ENCODE results near the gene BAX. TPM values are rescaled to one million over a fixed set of nuclear protein-coding genes. Genes with fewer than 3 reads are reported as not detected.

BAX gene
- polyA plus RNA-seq, 1 donor (not counting 4 experiments of a cell fraction or from before 2014, with no cell fraction given) = 113 TPM

- peak; percentile 29 for FAIRE-seq
- peak within 1 kb of the TSS; percentile 86 for H3K9ac ChIP-seq (ENCODE audit: control insufficient read depth, extremely low read depth, insufficient read depth, low read length)
- H3K9me3 ChIP-seq (ENCODE audit: control insufficient read depth, low read depth, low read length) = no peaks in the 10 kb centered on the region
- dilution Hi-C loops (cut with MboI; ENCODE audit: extremely low pct_ligation_motif_present, low sequenced_read_pairs) = no loop called here
- peak within 1 kb of the TSS; percentile 98 for H3K4me2 ChIP-seq (ENCODE audit: control insufficient read depth, extremely low read depth, insufficient read depth, low read depth, low read length)
- peaks cover 7% of the 10 kb centered on the region for H3K79me2 ChIP-seq (ENCODE audit: control insufficient read depth, insufficient read depth, low read length)
- peak within 1 kb of the TSS; percentile 48 to 91 (median 88) for H3K4me3 ChIP-seq (ENCODE audit: control insufficient read depth in 2 of 3, extremely low read depth in 1 of 3, insufficient read depth in 2 of 3, low read depth in 1 of 3, low read length in 3 of 3)
- H3K27ac ChIP-seq (ENCODE audit: control insufficient read depth, insufficient read depth, low read length) = peak within 1 kb of the TSS; percentile 79
- H3K27me3 ChIP-seq (ENCODE audit: control insufficient read depth, extremely low read depth, insufficient read depth, low read length) = no peaks in the 10 kb centered on the region
- peaks cover 32% of the 10 kb centered on the region for H3K4me1 ChIP-seq (ENCODE audit: control insufficient read depth, extremely low read depth, insufficient read depth, low read length)
- DNase-seq (ENCODE audit: low read depth, low spot score) = no peak
- peaks cover 6% of the 10 kb centered on the region for H4K20me1 ChIP-seq (ENCODE audit: control insufficient read depth, extremely low read depth, insufficient read depth, low read length)
- H2AFZ ChIP-seq (ENCODE audit: control insufficient read depth, low read length) = peak within 1 kb of the TSS; percentile 15
- H3K9me1 ChIP-seq (ENCODE audit: control insufficient read depth, extremely low read depth, insufficient read depth, low read length) = peaks cover 4% of the 10 kb centered on the region
- peaks cover 11 to 20% of the 10 kb centered on the region in 2 experiments for H3K36me3 ChIP-seq (ENCODE audit: control insufficient read depth in 2 of 2, extremely low read depth in 1 of 2, insufficient read depth in 2 of 2, low read length in 2 of 2)
- TF ChIP-seq CTCF (optimal IDR thresholded peaks at IDR 0.05 in 1 of 3, IDR thresholded peaks at IDR 0.05 in 1 of 3, conservative IDR thresholded peaks at IDR 0.05 in 1 of 3; ENCODE audit: extremely low read depth in 1 of 3, insufficient read depth in 2 of 3, low read length in 3 of 3) (no peak), EZH2 (IDR thresholded peaks at IDR 0.05; ENCODE audit: low read length) (no peak)
Measured at GRCh38 chr19:48965040-48965805, 10.5 kb downstream of the BAX start, which contains the start of gene FTL. FTL (plus strand) TSS chr19:48965309; CDS start chr19:48965508, 199 bp downstream.

GRCh38 chr19:48965806-48966540 is 11.3 kb downstream of the BAX start:
- peak overlapping the region; percentile 98 for H3K4me2 ChIP-seq (ENCODE audit: control insufficient read depth, extremely low read depth, insufficient read depth, low read depth, low read length)
- H3K27ac ChIP-seq (ENCODE audit: control insufficient read depth, insufficient read depth, low read length) = peak overlapping the region; percentile 76
- dilution Hi-C loops (cut with MboI; ENCODE audit: extremely low pct_ligation_motif_present, low sequenced_read_pairs) = no loop called here
- H3K4me1 ChIP-seq (ENCODE audit: control insufficient read depth, extremely low read depth, insufficient read depth, low read length) = peaks cover 32% of the 10 kb centered on the region
- peak overlapping the region; percentile 86 for H3K9ac ChIP-seq (ENCODE audit: control insufficient read depth, extremely low read depth, insufficient read depth, low read length)
- peaks cover 6% of the 10 kb centered on the region for H4K20me1 ChIP-seq (ENCODE audit: control insufficient read depth, extremely low read depth, insufficient read depth, low read length)
- no peaks in the 10 kb centered on the region for H3K9me3 ChIP-seq (ENCODE audit: control insufficient read depth, low read depth, low read length)
- peak overlapping the region; percentile 48 to 91 (median 88) for H3K4me3 ChIP-seq (ENCODE audit: control insufficient read depth in 2 of 3, extremely low read depth in 1 of 3, insufficient read depth in 2 of 3, low read depth in 1 of 3, low read length in 3 of 3)
- H3K79me2 ChIP-seq (ENCODE audit: control insufficient read depth, insufficient read depth, low read length) = peaks cover 7% of the 10 kb centered on the region
- H2AFZ ChIP-seq (ENCODE audit: control insufficient read depth, low read length) = peak overlapping the region; percentile 15
- TF ChIP-seq EZH2 (IDR thresholded peaks at IDR 0.05; ENCODE audit: low read length) (no peak), CTCF (optimal IDR thresholded peaks at IDR 0.05 in 1 of 3, IDR thresholded peaks at IDR 0.05 in 1 of 3, conservative IDR thresholded peaks at IDR 0.05 in 1 of 3; ENCODE audit: extremely low read depth in 1 of 3, insufficient read depth in 2 of 3, low read length in 3 of 3) (no peak)
- peaks cover 4% of the 10 kb centered on the region for H3K9me1 ChIP-seq (ENCODE audit: control insufficient read depth, extremely low read depth, insufficient read depth, low read length)
- FAIRE-seq (peak; percentile 64), DNase-seq (ENCODE audit: low read depth, low spot score) (no peak)
- no peaks in the 10 kb centered on the region for H3K27me3 ChIP-seq (ENCODE audit: control insufficient read depth, extremely low read depth, insufficient read depth, low read length)
- peaks cover 18 to 24% of the 10 kb centered on the region in 2 experiments for H3K36me3 ChIP-seq (ENCODE audit: control insufficient read depth in 2 of 2, extremely low read depth in 1 of 2, insufficient read depth in 2 of 2, low read length in 2 of 2)

Measured in keratinocyte (primary cell).